CD1c-positive myeloid dendritic cell (primary cell): ENCODE results near the gene GALK2.
A peak's percentile ranks its signal among the peaks of the same experiment; 100 is the strongest.

Experiments
- DNase-seq: peaks from one replicate; pipeline ENCODE4 v3.0.0-alpha.2; 2016; ENCODE audit errors: extremely low spot score

Gene GALK2

GRCh38 chr15:49169880-49170597, at the start of gene GALK2:
Gene GALK2 (plus strand): TSS chr15:49170247. CDS start chr15:49170323, 76 bp downstream.
- DNase-seq = peak; percentile 85

DNA sequence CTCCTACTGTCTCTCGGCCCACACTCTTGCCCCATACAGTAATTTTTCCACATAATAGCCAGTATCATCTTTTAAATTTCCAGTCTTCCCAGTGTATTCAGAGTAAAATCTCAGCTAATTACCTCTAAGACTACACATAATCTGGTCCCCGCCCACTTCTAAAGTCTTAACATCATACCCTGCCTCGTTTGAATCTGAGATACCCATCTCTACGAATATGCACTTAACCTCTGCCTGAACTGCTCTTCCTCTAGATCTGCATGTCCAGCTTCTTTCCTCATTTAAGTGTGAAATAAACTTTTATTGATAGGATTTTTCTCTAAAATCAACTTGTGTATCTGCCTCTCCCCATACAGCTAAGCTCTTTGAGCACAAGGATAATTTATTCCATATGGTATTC, 49.2 kb upstream of the GALK2 start:
- no peak for DNase-seq

GRCh38 chr15:49121901-49122300, 48.1 kb upstream of the GALK2 start:
- no peak for DNase-seq

DNA sequence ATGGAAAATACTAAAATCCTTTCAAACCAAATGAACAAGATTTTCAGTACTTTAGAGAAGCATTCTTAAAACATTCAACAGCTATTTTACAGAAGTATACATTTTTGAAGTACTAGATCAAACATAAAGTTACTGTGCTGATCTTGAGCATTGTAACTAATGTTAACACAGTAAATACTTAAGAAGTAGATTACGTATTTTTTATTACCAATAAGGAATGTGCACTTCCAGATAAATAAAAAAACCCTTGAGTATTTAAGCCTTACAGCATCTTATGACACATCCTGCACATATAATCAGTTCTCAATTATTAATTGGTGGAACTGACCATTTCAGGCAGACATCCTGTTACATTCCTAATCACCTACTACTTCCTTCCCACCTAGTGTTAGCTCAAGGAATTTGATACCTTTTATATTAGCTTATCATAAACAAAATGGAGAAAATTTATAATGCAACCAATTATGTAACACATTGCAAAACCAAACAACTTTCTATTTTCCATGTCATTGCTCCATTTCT, 47.4 kb upstream of the GALK2 start:
- no peak for DNase-seq

GRCh38 chr15:49124371-49124770, 45.7 kb upstream of the GALK2 start:
- no peak for DNase-seq

GRCh38 chr15:49131403-49131802, 38.6 kb upstream of the GALK2 start:
- DNase-seq = no peak

- no peak for DNase-seq
Measured at GRCh38 chr15:49134683-49135341, 35.2 kb upstream of the GALK2 start.

- no peak for DNase-seq
Measured at GRCh38 chr15:49135342-49135857, 34.6 kb upstream of the GALK2 start.

GRCh38 chr15:49135911-49136310, 34.1 kb upstream of the GALK2 start:
- DNase-seq = no peak

DNA sequence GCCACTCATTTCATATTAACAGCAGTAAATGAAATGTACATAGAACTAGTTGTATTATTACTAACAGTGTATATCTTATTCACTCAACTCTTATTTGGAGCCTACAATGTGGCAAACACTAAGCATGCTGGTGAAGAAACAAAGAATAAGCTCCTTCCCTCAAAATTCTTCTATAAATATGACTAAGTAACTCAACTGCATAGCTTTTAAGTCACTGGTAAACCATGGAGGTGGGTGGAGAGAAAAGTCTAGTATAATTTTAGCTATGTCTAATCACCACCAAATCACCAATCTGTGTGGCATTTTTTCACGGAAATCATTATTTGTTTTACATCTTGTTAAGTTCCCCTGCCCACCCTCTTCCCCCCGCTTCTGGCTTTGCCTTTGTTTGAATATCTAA, 32.2 kb upstream of the GALK2 start:
- no peak for DNase-seq

- DNase-seq = peak; percentile 56
Measured at GRCh38 chr15:49145651-49146609, 24.1 kb upstream of the GALK2 start.

GRCh38 chr15:49148298-49148697, 21.7 kb upstream of the GALK2 start:
- no peak for DNase-seq

- DNase-seq = no peak
Measured at GRCh38 chr15:49148727-49149126, 21.3 kb upstream of the GALK2 start.

- DNase-seq = no peak
Measured at GRCh38 chr15:49151831-49152230, 18.2 kb upstream of the GALK2 start.

DNA sequence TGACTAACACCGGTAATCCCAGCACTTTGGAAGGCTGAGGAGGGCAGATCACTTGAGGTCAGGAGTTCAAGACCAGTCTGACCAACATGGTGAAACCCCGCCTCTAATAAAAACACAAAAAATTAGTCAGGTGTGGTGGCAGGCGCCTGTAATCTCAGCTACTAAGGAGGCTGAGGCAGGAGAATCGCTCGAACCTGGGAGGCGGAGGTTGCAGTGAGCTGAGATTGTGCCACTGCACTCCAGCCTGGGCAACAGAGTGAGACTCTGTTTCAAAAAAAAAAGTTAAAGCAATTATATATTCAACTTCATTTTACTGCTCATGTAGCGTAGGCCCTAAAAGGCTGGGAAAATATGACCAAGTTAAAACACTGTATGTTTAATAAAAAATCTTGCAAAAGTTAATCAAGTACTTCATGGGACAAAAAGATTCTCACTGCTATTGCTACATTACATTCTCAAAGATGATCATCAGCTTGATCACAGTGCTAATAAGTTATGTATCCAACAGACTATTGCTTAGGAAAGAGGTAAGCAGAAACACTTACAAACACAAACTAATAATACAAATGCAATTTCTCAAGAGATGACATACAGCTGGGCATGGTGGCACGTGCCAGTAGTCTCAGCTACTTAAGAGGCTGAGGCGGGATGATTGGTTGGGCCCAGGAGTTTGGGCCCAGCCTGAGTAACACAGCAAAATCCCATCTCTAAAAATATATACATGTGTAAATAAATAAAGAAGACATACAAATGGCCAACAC, 17.3 kb upstream of the GALK2 start:
- DNase-seq = no peak

- no peak for DNase-seq
Measured at GRCh38 chr15:49154359-49154758, 15.7 kb upstream of the GALK2 start.

DNA sequence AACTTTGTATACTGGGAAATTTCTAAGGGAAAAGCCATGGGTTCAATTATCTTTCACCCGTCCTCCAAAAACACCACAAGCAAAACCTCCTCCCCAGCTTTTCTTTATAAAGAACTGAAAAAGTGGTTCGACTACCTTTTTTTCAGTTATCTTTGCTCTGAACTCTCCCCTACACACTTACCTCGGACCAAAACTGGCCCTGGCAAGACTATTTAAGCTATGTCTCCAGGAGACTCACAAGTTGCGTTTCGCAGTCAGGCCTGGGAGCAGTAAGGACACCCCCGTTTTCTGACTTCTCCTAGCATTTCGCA, 15.3 kb upstream of the GALK2 start:
- DNase-seq = no peak

DNA sequence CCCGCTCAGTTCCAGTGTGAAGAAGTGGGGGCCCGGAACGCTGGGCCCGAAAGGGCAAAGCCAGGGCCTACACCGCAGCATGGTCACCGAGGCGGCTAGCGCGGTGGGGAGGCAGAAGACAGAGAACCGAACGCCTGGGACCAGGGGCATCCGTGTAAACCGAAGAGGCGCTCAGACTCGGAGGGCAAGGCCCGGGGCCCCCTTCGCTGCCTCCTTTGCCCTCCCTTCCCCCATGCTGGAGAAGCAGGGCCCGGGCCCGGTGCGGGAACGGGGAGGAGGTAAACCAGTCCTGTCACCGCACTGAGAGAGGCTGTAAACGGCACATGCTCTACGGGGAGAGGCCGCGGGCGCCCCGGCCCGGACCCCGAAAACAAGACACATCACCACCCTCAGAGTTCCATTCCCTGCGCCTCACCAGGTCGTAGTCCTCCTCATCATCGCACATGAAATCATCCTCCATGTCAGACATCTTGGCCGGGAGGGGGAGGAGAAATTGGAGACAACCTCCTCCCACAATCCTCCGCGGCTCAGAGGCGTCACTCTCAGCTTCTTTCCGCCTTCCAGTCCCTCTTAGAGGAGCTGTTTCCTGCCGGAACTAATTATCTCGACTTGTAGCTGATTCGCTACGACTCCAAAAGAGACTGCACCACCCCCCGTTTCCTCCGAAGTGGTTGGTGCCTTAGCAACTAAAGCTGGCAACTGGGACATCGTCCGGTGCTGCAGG, 14.8 kb upstream of the GALK2 start, which contains the start of gene COPS2:
Gene COPS2 (minus strand): TSS at position 490 of the 724 bp plus-strand sequence. CDS start 21 bp downstream, at position 469.
- peak; percentile 99 for DNase-seq

DNA sequence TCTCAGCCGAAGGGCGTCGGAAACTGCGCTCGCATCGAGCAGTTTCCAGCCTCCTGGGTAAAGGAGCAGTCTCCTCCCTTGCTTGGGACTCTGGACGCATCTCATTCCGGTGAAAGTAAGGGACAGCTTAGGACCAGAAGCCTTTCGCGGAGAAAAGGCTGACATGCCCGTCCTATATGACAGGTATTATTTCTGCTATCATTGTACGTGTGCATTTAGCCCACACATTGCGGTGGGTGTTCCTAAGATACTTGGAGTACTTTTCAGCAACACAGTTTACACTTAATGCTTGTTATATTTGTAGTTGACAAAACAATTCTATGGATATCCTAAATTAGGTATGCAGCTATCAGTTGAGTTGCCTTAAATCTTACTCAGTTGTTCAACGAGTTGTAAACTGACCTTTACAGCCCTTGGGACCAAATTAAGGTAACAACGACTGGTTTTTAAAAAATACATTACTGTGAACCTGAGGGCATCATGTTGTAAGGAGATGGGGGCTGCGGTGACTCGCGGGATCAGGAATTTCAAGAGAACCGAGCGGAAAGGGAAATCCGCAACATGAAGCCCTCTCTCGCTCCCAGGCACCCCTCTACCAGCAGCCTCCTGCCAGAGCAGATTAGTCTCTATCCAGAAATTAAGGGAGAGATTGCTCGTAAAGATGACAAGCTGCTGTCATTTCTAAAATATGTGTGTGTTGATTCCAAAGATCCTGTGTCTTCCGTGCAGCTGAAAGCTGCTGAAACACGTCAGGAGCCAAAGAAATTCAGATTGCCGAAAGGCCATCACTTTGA, 14.0 kb upstream of the GALK2 start:
- DNase-seq = peak; percentile 20

DNA sequence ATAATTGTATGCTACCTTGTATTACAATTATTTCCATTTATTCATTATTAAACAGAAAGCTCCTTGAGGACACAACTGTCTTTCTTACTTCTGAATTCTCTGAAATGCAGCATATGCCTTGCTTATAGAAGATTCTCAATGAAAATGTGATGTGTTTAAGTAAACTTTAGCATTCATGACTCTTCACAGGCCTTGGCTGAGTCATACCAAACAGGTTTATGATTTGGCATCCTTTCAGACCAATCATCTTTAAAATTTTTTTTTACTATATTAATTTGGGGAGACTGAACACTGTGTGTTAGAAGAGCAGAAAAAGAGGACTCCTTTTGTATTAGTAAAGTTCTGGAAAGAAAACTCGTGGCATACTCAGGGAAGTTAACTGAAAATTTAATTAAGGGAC, 6.4 kb upstream of the GALK2 start:
- no peak for DNase-seq
